Measurements from ENCODE around the gene CDS2. TPM values are rescaled to one million over a fixed set of nuclear protein-coding genes. Genes with fewer than 3 reads are reported as not detected.
A peak's percentile ranks its signal among the peaks of the same experiment; 100 is the strongest.

CDS2 gene
- total RNA-seq, 1 experiment from 2014 or later = 37.5 TPM

DNA sequence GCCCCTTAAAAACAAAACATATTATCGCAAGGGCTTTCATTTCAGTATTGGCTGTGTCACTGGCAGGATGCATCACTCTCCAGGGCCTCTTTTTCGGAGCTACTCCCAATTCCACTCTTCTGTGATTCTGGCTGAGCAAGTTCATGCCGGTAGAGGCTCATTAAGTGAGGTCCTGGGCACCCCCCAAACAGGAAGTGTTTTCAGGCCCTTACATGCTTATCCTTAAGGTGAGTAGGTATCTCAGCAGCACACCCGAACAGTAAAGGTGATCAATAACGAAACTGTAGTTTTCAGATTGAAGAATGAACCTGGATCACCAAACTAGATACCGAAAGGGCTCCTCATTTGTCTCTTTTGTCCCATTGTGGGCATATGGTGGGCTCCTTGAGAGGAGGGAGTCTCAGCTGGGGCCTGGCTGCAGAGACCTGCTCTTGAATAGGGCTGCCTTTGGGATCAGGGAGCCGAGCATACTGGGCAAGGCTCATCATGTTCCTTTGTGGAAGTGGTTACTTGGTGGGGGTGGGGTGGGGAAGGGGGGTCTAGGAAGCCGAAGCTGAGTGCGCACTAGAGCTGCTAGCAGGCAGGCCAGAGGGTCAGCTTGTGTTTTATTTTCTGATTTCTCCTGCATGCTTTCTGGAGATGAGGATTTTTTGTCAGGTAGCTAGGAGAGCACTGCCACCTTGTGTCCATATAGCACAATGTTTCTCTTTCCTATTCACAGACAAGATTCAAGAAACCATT, 65.2 kb downstream of the CDS2 start:
- Histone ChIP-seq H3K9me2 (ENCODE audit: insufficient read depth) (no peaks in the 10 kb centered on the region), H3K4me3 (replicated peaks in 1 of 2; ENCODE audit: low read depth in 1 of 2, low read length in 2 of 2) (no peak overlapping the region), H3K9me3 (ENCODE audit: control insufficient read depth in 1 of 2, insufficient read depth in 1 of 2, low read depth in 1 of 2, low read length in 2 of 2) (no peaks in the 10 kb centered on the region), H3K4me2 (ENCODE audit: low read length) (no peak overlapping the region), H3K4me1 (ENCODE audit: control insufficient read depth in 1 of 2, insufficient read depth in 2 of 2, low read length in 2 of 2) (no peaks in the 10 kb centered on the region), H3K79me2 (ENCODE audit: insufficient read depth, low read length) (no peaks in the 10 kb centered on the region), H3K27ac (ENCODE audit: low read depth, low read length) (peak overlapping the region; percentile 15; the same call in 1 of the 2 replicates), H3K9ac (ENCODE audit: low read length) (no peak overlapping the region), H2AFZ (ENCODE audit: low read depth, low read length, poor library complexity, severe bottlenecking) (no peak overlapping the region), H3K27me3 (ENCODE audit: insufficient read depth, low read length) (no peaks in the 10 kb centered on the region), H4K20me1 (ENCODE audit: insufficient read depth) (no peaks in the 10 kb centered on the region), H3K36me3 (ENCODE audit: control insufficient read depth in 1 of 2, insufficient read depth in 2 of 2, low read length in 2 of 2) (no peaks in the 10 kb centered on the region)
- DNase-seq (ENCODE audit: low read depth, low spot score) = peak; percentile 51
- BruUV-seq (replicated peaks) = no TSS peak
- ChIA-PET RAD21 (ENCODE audit: low non-redundant PET in 1 of 2, low total read pairs in 2 of 2, uncharacterized antibody in 2 of 2, unreplicated experiment in 2 of 2) (interaction anchor here (0.6 to 2.6 kb wide), 4 partner anchors 65 to 72 kb away, joined by 3 to 21 read pairs (median 12); partner anchors contain the start of genes CDS2 (in 2 of the 2) and PCNA (in 1 of the 2)), POLR2A (interaction anchor here (1.5 kb wide), 1 partner anchor 65 kb away, joined by 13 read pairs; the partner anchor contains the start of gene CDS2), CTCF (interaction anchor here (0.5 to 4.5 kb wide), 17 partner anchors 10 to 433 kb away, joined by 3 to 116 read pairs (median 4); partner anchors contain the start of genes CDS2 and PCNA)
- intact Hi-C loops (cut with micrococcal nuclease) = loop anchor here (1.0 to 5.0 kb wide), 2 partner anchors 65 to 585 kb away; partner anchors contain the start of gene CDS2
- TF ChIP-seq CBX3 (IDR thresholded peaks at IDR 0.05; ENCODE audit: low read depth) (no peak), RAD21 (IDR thresholded peaks at IDR 0.05; ENCODE audit: low read depth) (peak; percentile 93), EZH2phosphoT487 (IDR thresholded peaks at IDR 0.05; ENCODE audit: borderline replicate concordance) (no peak)
- TF ChIP-seq, protein P1, sequence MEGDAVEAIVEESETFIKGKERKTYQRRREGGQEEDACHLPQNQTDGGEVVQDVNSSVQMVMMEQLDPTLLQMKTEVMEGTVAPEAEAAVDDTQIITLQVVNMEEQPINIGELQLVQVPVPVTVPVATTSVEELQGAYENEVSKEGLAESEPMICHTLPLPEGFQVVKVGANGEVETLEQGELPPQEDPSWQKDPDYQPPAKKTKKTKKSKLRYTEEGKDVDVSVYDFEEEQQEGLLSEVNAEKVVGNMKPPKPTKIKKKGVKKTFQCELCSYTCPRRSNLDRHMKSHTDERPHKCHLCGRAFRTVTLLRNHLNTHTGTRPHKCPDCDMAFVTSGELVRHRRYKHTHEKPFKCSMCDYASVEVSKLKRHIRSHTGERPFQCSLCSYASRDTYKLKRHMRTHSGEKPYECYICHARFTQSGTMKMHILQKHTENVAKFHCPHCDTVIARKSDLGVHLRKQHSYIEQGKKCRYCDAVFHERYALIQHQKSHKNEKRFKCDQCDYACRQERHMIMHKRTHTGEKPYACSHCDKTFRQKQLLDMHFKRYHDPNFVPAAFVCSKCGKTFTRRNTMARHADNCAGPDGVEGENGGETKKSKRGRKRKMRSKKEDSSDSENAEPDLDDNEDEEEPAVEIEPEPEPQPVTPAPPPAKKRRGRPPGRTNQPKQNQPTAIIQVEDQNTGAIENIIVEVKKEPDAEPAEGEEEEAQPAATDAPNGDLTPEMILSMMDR (IDR thresholded peaks at IDR 0.05 in 2 of 3, conservative IDR thresholded peaks at IDR 0.05 in 1 of 3; ENCODE audit: borderline replicate concordance in 1 of 3, insufficient read depth in 1 of 3, low read depth in 2 of 3, low read length in 2 of 3) = peak; percentile 66 to 85 (median 74)
- ATAC-seq = peak; percentile 82
